ENCODE data around the gene SEMA3D. TPM values are rescaled to one million over a fixed set of nuclear protein-coding genes. Genes with fewer than 3 reads are reported as not detected.
A peak's percentile ranks its signal among the peaks of the same experiment; 100 is the strongest.

SEMA3D gene
- total RNA-seq, 1 donor from 2014 or later = 26.3 TPM

DNA sequence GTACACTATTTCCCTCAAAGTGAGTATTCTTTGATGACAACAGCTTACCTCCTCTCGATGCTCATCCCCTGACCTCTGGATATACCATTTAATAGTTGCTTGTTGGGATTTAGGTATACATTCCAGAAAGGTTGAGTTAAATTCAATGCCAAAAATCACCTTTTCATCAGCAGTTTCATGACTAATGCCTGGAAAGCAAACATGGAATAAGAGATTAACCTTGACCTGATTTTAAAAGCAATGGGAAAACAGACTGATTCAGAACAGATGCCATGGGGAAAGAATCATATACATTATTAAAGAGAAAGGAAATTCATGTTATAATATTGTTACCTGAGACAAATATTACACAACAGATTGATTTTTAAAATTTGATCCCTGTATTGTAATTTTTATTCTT is 180.1 kb downstream of the SEMA3D start:
- Mint-ChIP-seq H3K4me1 (peaks cover 3% of the 10 kb centered on the region), H3K4me3 (no peak overlapping the region), H3K36me3 (ENCODE audit: low read depth) (no peaks in the 10 kb centered on the region), H3K27me3 (ENCODE audit: low read depth) (no peaks in the 10 kb centered on the region), H3K27ac (ENCODE audit: unreplicated experiment) (no peak overlapping the region), H3K9me3 (no peaks in the 10 kb centered on the region)
- TF ChIP-seq, protein P1, sequence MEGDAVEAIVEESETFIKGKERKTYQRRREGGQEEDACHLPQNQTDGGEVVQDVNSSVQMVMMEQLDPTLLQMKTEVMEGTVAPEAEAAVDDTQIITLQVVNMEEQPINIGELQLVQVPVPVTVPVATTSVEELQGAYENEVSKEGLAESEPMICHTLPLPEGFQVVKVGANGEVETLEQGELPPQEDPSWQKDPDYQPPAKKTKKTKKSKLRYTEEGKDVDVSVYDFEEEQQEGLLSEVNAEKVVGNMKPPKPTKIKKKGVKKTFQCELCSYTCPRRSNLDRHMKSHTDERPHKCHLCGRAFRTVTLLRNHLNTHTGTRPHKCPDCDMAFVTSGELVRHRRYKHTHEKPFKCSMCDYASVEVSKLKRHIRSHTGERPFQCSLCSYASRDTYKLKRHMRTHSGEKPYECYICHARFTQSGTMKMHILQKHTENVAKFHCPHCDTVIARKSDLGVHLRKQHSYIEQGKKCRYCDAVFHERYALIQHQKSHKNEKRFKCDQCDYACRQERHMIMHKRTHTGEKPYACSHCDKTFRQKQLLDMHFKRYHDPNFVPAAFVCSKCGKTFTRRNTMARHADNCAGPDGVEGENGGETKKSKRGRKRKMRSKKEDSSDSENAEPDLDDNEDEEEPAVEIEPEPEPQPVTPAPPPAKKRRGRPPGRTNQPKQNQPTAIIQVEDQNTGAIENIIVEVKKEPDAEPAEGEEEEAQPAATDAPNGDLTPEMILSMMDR (conservative IDR thresholded peaks at IDR 0.05) = no peak
- DNase-seq (ENCODE audit: low read depth, low spot score) = no peak

DNA sequence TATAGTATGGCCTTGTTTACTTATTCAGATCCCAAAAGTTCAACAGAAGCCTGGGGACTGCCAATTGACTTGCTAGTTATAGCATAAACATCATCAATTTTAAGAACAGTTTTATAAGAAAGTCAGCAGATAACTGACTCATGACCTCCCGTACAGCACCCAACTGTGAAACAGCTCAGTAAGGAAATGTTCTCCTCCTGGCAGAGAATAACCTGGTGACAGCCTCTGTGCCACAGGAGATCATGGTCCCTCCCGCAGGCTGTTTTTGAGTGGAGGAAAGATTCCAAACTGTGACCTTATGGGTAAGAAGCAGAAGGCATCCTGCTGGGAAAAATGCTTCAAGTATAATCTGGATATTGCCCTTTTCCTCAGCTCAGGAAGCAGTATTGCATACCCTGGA is 182.5 kb downstream of the SEMA3D start:
- H3K36me3 Mint-ChIP-seq (ENCODE audit: low read depth) = no peaks in the 10 kb centered on the region
- H3K9me3 Mint-ChIP-seq = no peaks in the 10 kb centered on the region
- no peak overlapping the region for H3K27ac Mint-ChIP-seq (ENCODE audit: unreplicated experiment)
- no peak for DNase-seq (ENCODE audit: low read depth, low spot score)
- no peak overlapping the region for H3K4me3 Mint-ChIP-seq
- no peaks in the 10 kb centered on the region for H3K27me3 Mint-ChIP-seq (ENCODE audit: low read depth)
- H3K4me1 Mint-ChIP-seq = peaks cover 10% of the 10 kb centered on the region
- TF ChIP-seq, protein P1 (conservative IDR thresholded peaks at IDR 0.05) = no peak

DNA sequence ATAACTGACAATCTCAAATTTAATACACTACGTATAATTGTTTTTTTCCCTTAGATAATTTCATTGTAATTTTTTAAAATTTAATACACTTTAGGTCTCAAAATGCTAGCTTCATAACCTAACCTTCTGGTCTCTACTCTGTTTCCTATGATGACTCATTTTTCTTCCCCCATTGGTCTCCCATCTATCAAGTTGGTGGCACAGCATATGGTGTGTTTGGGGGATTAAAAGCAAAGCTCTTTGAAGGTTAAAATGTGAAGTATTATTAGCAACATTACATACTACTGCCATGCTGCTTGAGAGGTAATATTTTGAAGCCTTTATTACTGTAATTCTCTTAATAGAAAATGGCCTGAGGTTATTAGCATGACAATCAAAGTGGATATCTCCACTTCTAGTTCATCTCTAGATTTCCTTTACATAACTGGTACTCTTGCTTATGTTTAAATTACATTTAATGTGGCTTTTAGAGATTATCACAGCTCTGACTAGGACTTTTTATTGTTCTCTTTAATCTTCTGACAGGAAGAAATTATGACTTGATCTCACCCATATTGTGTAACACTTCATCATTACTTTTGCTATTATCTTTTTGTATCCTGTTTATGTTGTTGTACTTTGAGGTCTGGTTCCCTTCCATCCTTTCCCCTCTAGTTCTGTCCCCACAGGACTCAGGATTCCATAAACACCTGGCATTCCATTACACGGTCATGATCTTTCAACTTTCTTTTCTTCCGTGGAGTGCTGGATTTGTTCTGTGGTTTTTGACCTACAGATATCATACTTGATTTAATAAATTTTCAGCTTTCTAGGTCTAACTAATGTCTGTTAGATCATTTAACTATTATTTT is 185.1 kb downstream of the SEMA3D start:
- no peaks in the 10 kb centered on the region for H3K36me3 Mint-ChIP-seq (ENCODE audit: low read depth)
- no peak overlapping the region for H3K4me3 Mint-ChIP-seq
- no peaks in the 10 kb centered on the region for H3K27me3 Mint-ChIP-seq (ENCODE audit: low read depth)
- TF ChIP-seq, protein P1 (conservative IDR thresholded peaks at IDR 0.05) = no peak
- H3K4me1 Mint-ChIP-seq = peaks cover 17% of the 10 kb centered on the region
- H3K27ac Mint-ChIP-seq (ENCODE audit: unreplicated experiment) = no peak overlapping the region
- no peaks in the 10 kb centered on the region for H3K9me3 Mint-ChIP-seq
- no peak for DNase-seq (ENCODE audit: low read depth, low spot score)

DNA sequence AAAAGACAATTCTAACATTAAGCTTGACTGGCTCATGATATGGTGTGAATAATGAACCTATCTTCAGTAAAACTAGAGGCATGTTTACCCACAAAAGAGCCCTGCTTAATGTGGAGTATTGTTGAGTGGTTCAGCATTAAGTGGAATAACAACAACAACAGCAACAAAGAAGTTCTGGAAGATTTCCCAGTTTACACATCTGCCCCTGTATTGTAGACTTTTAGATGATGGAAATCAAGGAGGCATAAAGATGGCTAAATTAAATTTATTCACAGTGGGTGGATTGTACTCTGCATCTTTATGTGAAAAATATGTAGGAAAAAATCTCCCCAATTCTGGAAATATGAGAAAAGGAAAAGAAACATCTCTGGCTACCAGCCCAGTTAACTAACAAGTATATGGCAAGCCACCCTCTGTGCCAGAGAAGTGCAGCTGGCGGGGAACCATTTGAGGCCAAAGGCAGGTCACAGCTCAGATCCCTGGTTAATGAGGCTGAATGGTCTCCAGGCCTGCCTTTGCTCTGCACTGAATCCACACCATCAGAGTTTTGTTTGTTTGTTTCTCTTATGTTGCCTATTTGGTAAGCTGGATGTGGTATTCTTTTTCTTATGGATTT is 186.0 kb downstream of the SEMA3D start:
- H3K4me1 Mint-ChIP-seq = peaks cover 17% of the 10 kb centered on the region

DNA sequence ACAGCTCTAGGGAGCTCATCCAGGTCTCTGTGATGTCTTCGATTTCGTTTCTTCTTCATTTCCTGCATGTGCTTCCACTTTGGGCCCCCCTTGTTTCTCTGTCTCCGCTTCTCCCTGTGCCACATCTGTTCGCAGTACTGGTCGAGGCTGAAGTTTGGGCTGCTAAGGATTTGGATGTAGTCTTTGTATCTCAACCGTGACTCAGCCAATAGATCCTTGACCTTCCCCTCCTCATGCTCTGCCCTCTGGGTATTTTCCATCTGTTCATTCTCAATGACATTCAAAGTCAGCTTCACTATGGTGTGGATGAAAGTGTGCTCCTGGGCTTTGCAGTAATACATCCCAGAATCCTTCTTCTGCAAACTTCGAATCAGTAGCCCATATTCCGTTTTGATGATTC is 187.4 kb downstream of the SEMA3D start:
- H3K4me1 Mint-ChIP-seq = peaks cover 17% of the 10 kb centered on the region
- TF ChIP-seq, protein P1 (conservative IDR thresholded peaks at IDR 0.05) = no peak
- H3K27ac Mint-ChIP-seq (ENCODE audit: unreplicated experiment) = peak overlapping the region; percentile 65
- no peaks in the 10 kb centered on the region for H3K36me3 Mint-ChIP-seq (ENCODE audit: low read depth)
- DNase-seq (ENCODE audit: low read depth, low spot score) = no peak
- H3K4me3 Mint-ChIP-seq = no peak overlapping the region
- no peaks in the 10 kb centered on the region for H3K9me3 Mint-ChIP-seq
- H3K27me3 Mint-ChIP-seq (ENCODE audit: low read depth) = no peaks in the 10 kb centered on the region

More for the DNA sequence above, 186.0 kb downstream of the SEMA3D start:
- H3K4me3 Mint-ChIP-seq = no peak overlapping the region
- no peaks in the 10 kb centered on the region for H3K27me3 Mint-ChIP-seq (ENCODE audit: low read depth)
- no peak for DNase-seq (ENCODE audit: low read depth, low spot score)
- no peaks in the 10 kb centered on the region for H3K9me3 Mint-ChIP-seq
- H3K36me3 Mint-ChIP-seq (ENCODE audit: low read depth) = no peaks in the 10 kb centered on the region
- TF ChIP-seq, protein P1 (conservative IDR thresholded peaks at IDR 0.05) = no peak
- H3K27ac Mint-ChIP-seq (ENCODE audit: unreplicated experiment) = no peak overlapping the region
